Peyer's patch (tissue), 4 donors: ENCODE measurements around the gene CFAP58. TPM values are rescaled to one million over a fixed set of nuclear protein-coding genes. Genes with fewer than 3 reads are reported as not detected.

ENCODE experiments used
- DNase-seq, 3 donors: peaks; one replicate each; pipeline ENCODE4 v3.0.0-alpha.2; 2017 to 2019
- H3K27ac ChIP-seq, 4 donors: fragments of 200-600 bp; sonication (generic); one replicate each; pipeline ENCODE4 v1.5.1; 2016 to 2019
- H3K27me3 ChIP-seq, 2 donors: fragments of 200-600 bp; sonication (generic); one replicate each; pipeline ENCODE4 v1.5.1; 2019
- H3K36me3 ChIP-seq, 3 donors: fragments of 200-600 bp; sonication (generic); one replicate each; pipeline ENCODE4 v1.5.1; 2016 to 2019
- H3K4me1 ChIP-seq, 4 donors: fragments of 200-600 bp; sonication (generic); one replicate each; pipeline ENCODE4 v1.5.1; 2016 to 2019
- H3K4me3 ChIP-seq, 4 donors: fragments of 200-600 bp; sonication (generic); 1 replicate in 3 of 4; 2 replicates in 1 of 4; pipeline ENCODE4 v1.5.1; 2016 to 2019; ENCODE audit warnings: mild to moderate bottlenecking in 1 of 4
- H3K9me3 ChIP-seq, 4 donors: fragments of 200-600 bp; sonication (generic); one replicate each; pipeline ENCODE4 v1.5.1; 2016 to 2019; ENCODE audit warnings: mild to moderate bottlenecking in 1 of 4
- POLR2A ChIP-seq, 2 donors: fragments of 450-650 bp; IDR thresholded peaks; one replicate each; pipeline ENCODE4 v1.5.1; 2017; ENCODE audit warnings: antibody characterized with exemption in 2 of 2, mild to moderate bottlenecking in 2 of 2, moderate library complexity in 2 of 2
- total RNA-seq, 4 donors: library from RNA; depleted of rRNA; stranded (reverse); fragments of >200 nt; gene quantifications; one replicate each; pipeline ENCODE4 v1.1.0, GENCODE V29; 2016
- TF ChIP-seq, protein P1 (sequence below), 6 experiments: fragments of 450-650 bp in 4 of 6; fragments of 200-600 bp in 2 of 6; sonication (generic) in 1 of 6; IDR thresholded peaks; one replicate each; pipeline ENCODE4 v1.5.1; 2017 to 2019; ENCODE audit warnings: antibody characterized with exemption in 6 of 6, mild to moderate bottlenecking in 3 of 6, moderate library complexity in 1 of 6

The CFAP58 gene
- total RNA-seq, 4 donors from 2014 or later, result 2.5 TPM; not detected in 3

DNA sequence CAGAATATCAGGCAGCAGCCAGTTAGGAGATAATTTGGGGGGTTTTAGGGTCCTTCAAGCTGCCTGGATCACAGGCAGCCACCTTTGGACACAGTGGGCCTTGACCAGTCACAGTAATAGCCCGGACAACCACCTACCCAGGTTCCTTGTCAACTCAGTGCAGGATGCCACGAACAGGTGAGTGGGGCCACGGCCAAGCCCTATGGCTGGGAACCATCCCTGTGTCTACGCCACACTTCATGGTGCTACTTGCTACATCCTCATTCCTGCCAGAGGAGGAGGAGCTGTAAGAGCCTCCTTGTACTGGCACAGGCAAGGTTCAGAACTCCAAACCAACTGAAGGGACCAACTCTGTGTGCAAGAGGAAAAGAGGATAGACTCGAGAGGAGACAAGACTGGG lies 35.3 kb upstream of the CFAP58 start:
- Histone ChIP-seq H3K27me3 (no peaks in the 10 kb centered on the region), H3K9me3 (no peaks in the 10 kb centered on the region), H3K27ac (peak overlapping the region in 1 of 4 donors; percentile 28), H3K4me1 (peaks cover 0 to 31% (median 15%) of the 10 kb centered on the region in 4 donors), H3K36me3 (peaks cover 0 to 23% (median 0%) of the 10 kb centered on the region in 3 donors), H3K4me3 (no peak overlapping the region)
- no peak for TF ChIP-seq POLR2A (IDR thresholded peaks at IDR 0.05)
- TF ChIP-seq, protein P1, sequence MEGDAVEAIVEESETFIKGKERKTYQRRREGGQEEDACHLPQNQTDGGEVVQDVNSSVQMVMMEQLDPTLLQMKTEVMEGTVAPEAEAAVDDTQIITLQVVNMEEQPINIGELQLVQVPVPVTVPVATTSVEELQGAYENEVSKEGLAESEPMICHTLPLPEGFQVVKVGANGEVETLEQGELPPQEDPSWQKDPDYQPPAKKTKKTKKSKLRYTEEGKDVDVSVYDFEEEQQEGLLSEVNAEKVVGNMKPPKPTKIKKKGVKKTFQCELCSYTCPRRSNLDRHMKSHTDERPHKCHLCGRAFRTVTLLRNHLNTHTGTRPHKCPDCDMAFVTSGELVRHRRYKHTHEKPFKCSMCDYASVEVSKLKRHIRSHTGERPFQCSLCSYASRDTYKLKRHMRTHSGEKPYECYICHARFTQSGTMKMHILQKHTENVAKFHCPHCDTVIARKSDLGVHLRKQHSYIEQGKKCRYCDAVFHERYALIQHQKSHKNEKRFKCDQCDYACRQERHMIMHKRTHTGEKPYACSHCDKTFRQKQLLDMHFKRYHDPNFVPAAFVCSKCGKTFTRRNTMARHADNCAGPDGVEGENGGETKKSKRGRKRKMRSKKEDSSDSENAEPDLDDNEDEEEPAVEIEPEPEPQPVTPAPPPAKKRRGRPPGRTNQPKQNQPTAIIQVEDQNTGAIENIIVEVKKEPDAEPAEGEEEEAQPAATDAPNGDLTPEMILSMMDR (IDR thresholded peaks at IDR 0.05), result no peak
- DNase-seq, result peak in 1 of 3 donors; percentile 42

DNA sequence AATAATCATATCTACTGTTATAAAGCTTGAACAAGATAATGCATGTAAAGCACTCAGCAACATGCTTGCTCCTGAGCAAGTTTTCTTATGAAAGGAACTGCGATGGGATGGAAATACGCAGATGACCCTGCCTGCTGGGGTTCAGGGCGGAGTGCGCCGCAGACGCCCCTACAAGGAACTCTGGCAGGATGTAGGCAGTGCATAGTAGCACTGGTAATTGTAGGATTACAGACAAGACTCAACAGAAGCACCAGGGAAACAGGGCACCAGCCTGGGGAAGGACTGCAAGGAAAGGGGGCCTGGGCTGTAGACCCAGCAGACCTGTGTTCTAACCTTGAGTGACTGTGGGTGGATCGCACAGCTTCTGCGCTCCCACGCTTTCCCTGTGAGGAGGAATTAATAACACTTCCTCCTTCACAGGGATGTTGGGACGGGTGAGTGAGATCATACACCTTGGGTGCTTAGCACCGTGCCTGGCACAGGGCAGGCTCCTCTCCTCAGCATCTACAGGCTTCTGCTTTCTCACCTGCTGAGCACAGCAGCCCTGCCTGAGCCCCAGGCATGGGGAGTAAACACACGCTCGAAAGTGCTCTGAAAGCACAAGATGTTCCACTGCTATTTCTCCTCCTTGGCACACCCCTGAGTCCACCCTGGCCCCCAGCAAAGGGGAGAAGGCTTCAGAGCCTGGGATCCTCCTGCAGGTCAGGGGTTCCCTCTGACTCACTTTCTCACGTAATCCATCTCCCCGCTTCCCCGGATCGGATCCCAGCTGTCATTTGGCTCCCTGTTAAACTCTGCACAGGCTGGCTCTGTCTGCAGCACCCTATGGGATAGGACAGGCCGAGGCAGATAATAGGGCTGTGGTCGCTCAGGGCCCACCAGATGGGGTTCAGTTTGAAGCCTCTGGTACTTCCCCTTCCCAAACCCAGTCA lies 34.6 kb upstream of the CFAP58 start:
- Histone ChIP-seq H3K9me3 (no peaks in the 10 kb centered on the region), H3K4me1 (peaks cover 0 to 31% (median 21%) of the 10 kb centered on the region in 4 donors), H3K4me3 (no peak overlapping the region), H3K27me3 (no peaks in the 10 kb centered on the region), H3K36me3 (peaks cover 0 to 16% (median 0%) of the 10 kb centered on the region in 3 donors), H3K27ac (peak overlapping the region in 1 of 4 donors; percentile 44)
- TF ChIP-seq, protein P1 (IDR thresholded peaks at IDR 0.05), result no peak
- TF ChIP-seq POLR2A (IDR thresholded peaks at IDR 0.05), result no peak
- DNase-seq, result peak in 1 of 3 donors; percentile 47

DNA sequence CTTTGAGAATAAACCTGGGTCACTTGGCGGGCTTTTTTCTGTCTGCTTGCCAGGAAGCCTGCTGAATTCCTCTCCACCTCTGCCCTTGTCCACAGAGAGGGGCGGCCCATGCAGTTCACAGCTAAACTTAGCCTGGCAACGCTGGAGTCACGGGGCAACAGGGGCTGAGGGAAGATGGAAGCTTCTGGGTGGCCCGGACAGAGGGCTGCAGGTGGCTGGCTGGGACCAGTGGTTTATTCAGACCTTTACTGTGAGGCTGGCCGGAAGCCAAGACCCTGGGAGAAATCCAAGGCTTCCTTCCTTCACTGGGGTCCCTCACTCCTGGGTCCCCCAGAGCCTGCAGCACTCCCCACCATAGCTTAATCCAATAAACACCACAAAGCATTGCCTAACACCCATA lies 32.4 kb upstream of the CFAP58 start:
- TF ChIP-seq POLR2A (IDR thresholded peaks at IDR 0.05), result no peak
- TF ChIP-seq, protein P1 (IDR thresholded peaks at IDR 0.05), result no peak
- Histone ChIP-seq H3K27ac (no peak overlapping the region), H3K4me1 (peaks cover 0 to 45% (median 26%) of the 10 kb centered on the region in 4 donors), H3K4me3 (no peak overlapping the region), H3K36me3 (no peaks in the 10 kb centered on the region), H3K9me3 (no peaks in the 10 kb centered on the region), H3K27me3 (no peaks in the 10 kb centered on the region)
- DNase-seq, result peak in 1 of 3 donors; percentile 37

GRCh38 chr10:104321725-104322415 lies 31.8 kb upstream of the CFAP58 start:
- Histone ChIP-seq H3K27ac (peak overlapping the region in 1 of 4 donors; percentile 47), H3K27me3 (no peaks in the 10 kb centered on the region), H3K4me3 (no peak overlapping the region), H3K36me3 (no peaks in the 10 kb centered on the region), H3K4me1 (peaks cover 0 to 51% (median 26%) of the 10 kb centered on the region in 4 donors), H3K9me3 (no peaks in the 10 kb centered on the region)
- DNase-seq, result no peak
- TF ChIP-seq, protein P1 (IDR thresholded peaks at IDR 0.05), result no peak
- TF ChIP-seq POLR2A (IDR thresholded peaks at IDR 0.05), result no peak

- H3K27ac ChIP-seq, result peak overlapping the region in 1 of 4 donors; percentile 47
- H3K4me1 ChIP-seq, result peaks cover 0 to 57% (median 27%) of the 10 kb centered on the region in 4 donors
These were observed 31.2 kb upstream of the CFAP58 start for GRCh38 chr10:104322416-104322782.

More at GRCh38 chr10:104322416-104322782, 31.2 kb upstream of the CFAP58 start:
- peak in 1 of 3 donors; percentile 57 for DNase-seq
- Histone ChIP-seq H3K4me3 (no peak overlapping the region), H3K27me3 (no peaks in the 10 kb centered on the region), H3K36me3 (no peaks in the 10 kb centered on the region), H3K9me3 (no peaks in the 10 kb centered on the region)
- TF ChIP-seq, protein P1 (IDR thresholded peaks at IDR 0.05), result no peak
- TF ChIP-seq POLR2A (IDR thresholded peaks at IDR 0.05), result no peak
